GM12891 (cell line): ENCODE results near the gene ZNF490.

ENCODE experiments used
- PAX5 ChIP-seq: IDR thresholded peaks from 2 replicates; pipeline ENCODE4 v1.6.1; 2011; ENCODE audit warnings: low read length, moderate library complexity, mild to moderate bottlenecking; ENCODE audit not compliant: insufficient read depth, severe bottlenecking
- POLR2A ChIP-seq: IDR thresholded peaks from 2 replicates; pipeline ENCODE4 v1.6.1; 2011; ENCODE audit warnings: low read depth, low read length, control low read depth
- POLR2AphosphoS5 ChIP-seq: IDR thresholded peaks from 2 replicates; pipeline ENCODE4 v1.6.1; 2011; ENCODE audit warnings: low read depth, low read length, control low read depth
- POU2F2 ChIP-seq: IDR thresholded peaks from 2 replicates; pipeline ENCODE4 v1.6.1; 2011; ENCODE audit warnings: low read depth, mild to moderate bottlenecking, control low read depth, low read length, moderate library complexity
- SPI1 ChIP-seq: IDR thresholded peaks from 2 replicates; pipeline ENCODE4 v1.6.1; 2011; ENCODE audit warnings: low read depth, low read length, control low read depth
- TAF1 ChIP-seq: IDR thresholded peaks from 2 replicates; pipeline ENCODE4 v1.6.1; 2011; ENCODE audit warnings: low read depth, low read length, control low read depth

GRCh38 chr19:12564016-12564664 is 46.5 kb downstream of the ZNF490 start:
- TF ChIP-seq POLR2A (no peak), TAF1 (no peak), POLR2AphosphoS5 (no peak), SPI1 (no peak), POU2F2 (no peak), PAX5 (no peak)
